Measurements from ENCODE around the gene FOXN4. TPM values are rescaled to one million over a fixed set of nuclear protein-coding genes. Genes with fewer than 3 reads are reported as not detected.

The FOXN4 gene
- total RNA-seq, 1 donor from 2014 or later, result not detected

DNA sequence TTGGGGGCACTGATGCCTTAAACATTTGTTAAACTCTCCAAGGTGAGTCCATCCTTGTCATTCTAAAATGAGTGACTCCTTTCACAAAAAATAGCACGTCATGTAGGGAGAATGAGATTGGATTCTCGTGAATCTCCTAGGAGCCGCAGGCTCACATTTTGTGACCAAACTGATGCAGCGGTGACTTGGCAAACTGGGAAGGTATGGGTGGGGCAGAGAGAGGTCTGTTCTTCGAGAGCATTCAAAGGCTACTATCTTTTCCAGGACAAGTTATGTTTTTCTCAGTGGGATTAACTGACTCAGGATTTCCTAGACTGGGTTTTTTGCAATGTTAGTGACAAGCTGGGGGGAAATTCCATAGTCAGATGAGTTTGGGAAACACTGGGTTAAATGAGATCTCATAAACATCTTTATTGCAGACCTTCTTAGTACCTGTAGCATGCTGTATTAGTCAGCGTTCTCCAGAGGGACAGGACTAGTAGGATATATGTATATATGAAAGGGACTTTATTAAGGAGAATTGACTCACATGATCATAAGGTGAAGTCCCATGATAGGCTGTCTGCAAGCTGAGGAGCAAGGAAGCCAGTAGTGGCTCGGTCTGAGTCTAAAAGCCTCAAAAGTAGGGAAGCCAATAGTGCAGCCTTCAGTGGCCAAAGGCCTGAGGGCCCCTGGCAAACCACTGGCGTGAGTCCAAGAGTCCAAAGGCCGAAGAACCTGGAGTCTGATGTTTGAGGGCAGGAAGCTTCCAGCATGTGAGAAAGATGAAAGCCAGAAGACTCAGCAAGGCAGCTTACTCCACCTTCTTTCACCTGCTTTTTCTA lies 61.0 kb downstream of the FOXN4 start:
- TF ChIP-seq CTCF (IDR thresholded peaks at IDR 0.05), result no peak
- H3K27me3 ChIP-seq, result no peaks in the 10 kb centered on the region
- H3K9me3 ChIP-seq, result no peaks in the 10 kb centered on the region
- no peak for DNase-seq
- no peak for ATAC-seq
- H3K27ac ChIP-seq, result no peak overlapping the region
- peaks cover 70% of the 10 kb centered on the region for H3K36me3 ChIP-seq
- H3K4me1 ChIP-seq, result no peaks in the 10 kb centered on the region
- intact Hi-C loops (cut with DNase I), result no loop called here
- no peak overlapping the region for H3K4me3 ChIP-seq

DNA sequence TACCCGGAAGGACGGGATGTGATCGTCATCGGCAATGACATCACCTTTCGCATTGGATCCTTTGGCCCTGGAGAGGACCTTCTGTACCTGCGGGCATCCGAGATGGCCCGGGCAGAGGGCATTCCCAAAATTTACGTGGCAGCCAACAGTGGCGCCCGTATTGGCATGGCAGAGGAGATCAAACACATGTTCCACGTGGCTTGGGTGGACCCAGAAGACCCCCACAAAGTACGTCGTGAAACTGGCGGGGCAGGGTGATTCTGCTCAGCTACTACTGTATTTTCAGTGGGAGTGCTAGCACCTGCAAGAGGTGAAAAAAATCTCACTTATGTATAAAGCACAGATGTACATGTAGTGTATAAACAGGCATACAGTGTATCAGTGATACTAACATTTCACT lies 62.9 kb downstream of the FOXN4 start:
- DNase-seq, result no peak
- Histone ChIP-seq H3K27ac (no peak overlapping the region), H3K9me3 (no peaks in the 10 kb centered on the region), H3K36me3 (peaks cover 80% of the 10 kb centered on the region), H3K4me1 (no peaks in the 10 kb centered on the region), H3K27me3 (no peaks in the 10 kb centered on the region), H3K4me3 (no peak overlapping the region)
- no peak for ATAC-seq
- intact Hi-C loops (cut with DNase I), result no loop called here
- no peak for TF ChIP-seq CTCF (IDR thresholded peaks at IDR 0.05)

GRCh38 chr12:109244073-109244472 lies 65.0 kb downstream of the FOXN4 start:
- no peak overlapping the region for H3K27ac ChIP-seq
- H3K27me3 ChIP-seq, result no peaks in the 10 kb centered on the region
- H3K36me3 ChIP-seq, result peaks cover 88% of the 10 kb centered on the region
- no peak for TF ChIP-seq CTCF (IDR thresholded peaks at IDR 0.05)
- no peak for ATAC-seq
- intact Hi-C loops (cut with DNase I), result no loop called here
- H3K9me3 ChIP-seq, result no peaks in the 10 kb centered on the region
- no peak for DNase-seq
- H3K4me1 ChIP-seq, result no peaks in the 10 kb centered on the region
- no peak overlapping the region for H3K4me3 ChIP-seq

DNA sequence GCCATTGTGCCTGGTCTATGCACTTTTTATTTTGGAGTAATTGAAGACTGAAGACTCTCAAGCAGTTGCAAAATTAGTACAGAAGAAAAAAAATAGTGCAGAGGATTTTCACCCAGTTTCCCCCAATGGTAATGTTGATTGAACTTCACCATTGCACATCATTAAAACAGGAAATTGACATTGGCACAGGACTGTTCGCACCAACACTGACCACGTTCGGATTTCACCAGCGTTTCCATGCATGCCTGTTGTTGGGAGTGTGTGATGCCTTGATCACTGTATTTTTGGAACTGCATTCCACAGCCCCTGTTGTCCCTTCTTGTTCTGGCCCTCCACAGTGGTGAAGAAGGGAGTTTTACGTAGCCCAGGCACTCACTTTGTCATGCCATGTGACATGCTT lies 67.1 kb downstream of the FOXN4 start:
- H3K27ac ChIP-seq, result no peak overlapping the region
- H3K9me3 ChIP-seq, result no peaks in the 10 kb centered on the region
- no peaks in the 10 kb centered on the region for H3K27me3 ChIP-seq
- no peak overlapping the region for H3K4me3 ChIP-seq
- ATAC-seq (no peak), DNase-seq (no peak)
- peaks cover 93% of the 10 kb centered on the region for H3K36me3 ChIP-seq
- intact Hi-C loops (cut with DNase I), result no loop called here
- no peak for TF ChIP-seq CTCF (IDR thresholded peaks at IDR 0.05)
- no peaks in the 10 kb centered on the region for H3K4me1 ChIP-seq

DNA sequence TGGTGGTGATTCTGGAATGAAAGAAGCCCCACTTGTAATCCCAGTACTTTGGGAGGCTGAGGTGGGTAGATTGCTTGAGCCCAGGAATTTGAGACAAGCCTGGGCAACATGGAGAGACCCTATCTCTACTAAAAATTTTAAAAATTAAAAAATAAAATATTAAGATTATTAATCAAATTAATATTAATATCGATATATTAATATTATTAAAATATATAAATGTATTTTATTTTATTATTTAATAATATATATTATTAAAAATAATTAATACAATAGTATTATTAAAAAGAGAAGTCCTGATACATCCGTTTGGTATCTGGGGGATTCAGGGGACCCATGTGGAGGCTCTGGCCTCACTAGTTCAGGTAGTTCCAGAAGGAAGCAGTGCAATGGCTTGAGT lies 68.7 kb downstream of the FOXN4 start:
- H3K27me3 ChIP-seq, result no peaks in the 10 kb centered on the region
- H3K9me3 ChIP-seq, result no peaks in the 10 kb centered on the region
- TF ChIP-seq CTCF (IDR thresholded peaks at IDR 0.05), result no peak
- H3K27ac ChIP-seq, result no peak overlapping the region
- H3K36me3 ChIP-seq, result peaks cover 91% of the 10 kb centered on the region
- H3K4me3 ChIP-seq, result no peak overlapping the region
- intact Hi-C loops (cut with DNase I), result no loop called here
- H3K4me1 ChIP-seq, result no peaks in the 10 kb centered on the region
- no peak for DNase-seq
- no peak for ATAC-seq
